IPS-18a (cell line): ENCODE data around the gene EXOC2.

ENCODE experiments used
- H3K27ac ChIP-seq: one replicate; pipeline ENCODE4 v1.5.1; 2013; ENCODE audit warnings: low read length
- H3K27me3 ChIP-seq: one replicate; pipeline ENCODE4 v1.6.1; 2013; ENCODE audit warnings: mild to moderate bottlenecking, low read length; ENCODE audit not compliant: control insufficient read depth, insufficient read depth
- H3K36me3 ChIP-seq: one replicate; pipeline ENCODE4 v1.6.1; 2013; ENCODE audit warnings: low read depth, low read length; ENCODE audit not compliant: control insufficient read depth
- H3K4me1 ChIP-seq: one replicate; pipeline ENCODE4 v1.6.1; 2013; ENCODE audit warnings: low read depth, low read length; ENCODE audit not compliant: control insufficient read depth
- H3K4me3 ChIP-seq: one replicate; pipeline ENCODE4 v1.5.1; 2013; ENCODE audit warnings: low read length
- H3K9ac ChIP-seq: one replicate; pipeline ENCODE4 v1.6.1; 2013; ENCODE audit warnings: mild to moderate bottlenecking, low read length, moderate library complexity
- H3K9me3 ChIP-seq: one replicate; pipeline ENCODE4 v1.6.1; 2013; ENCODE audit warnings: low read depth, low read length; ENCODE audit not compliant: control insufficient read depth

The EXOC2 gene

DNA sequence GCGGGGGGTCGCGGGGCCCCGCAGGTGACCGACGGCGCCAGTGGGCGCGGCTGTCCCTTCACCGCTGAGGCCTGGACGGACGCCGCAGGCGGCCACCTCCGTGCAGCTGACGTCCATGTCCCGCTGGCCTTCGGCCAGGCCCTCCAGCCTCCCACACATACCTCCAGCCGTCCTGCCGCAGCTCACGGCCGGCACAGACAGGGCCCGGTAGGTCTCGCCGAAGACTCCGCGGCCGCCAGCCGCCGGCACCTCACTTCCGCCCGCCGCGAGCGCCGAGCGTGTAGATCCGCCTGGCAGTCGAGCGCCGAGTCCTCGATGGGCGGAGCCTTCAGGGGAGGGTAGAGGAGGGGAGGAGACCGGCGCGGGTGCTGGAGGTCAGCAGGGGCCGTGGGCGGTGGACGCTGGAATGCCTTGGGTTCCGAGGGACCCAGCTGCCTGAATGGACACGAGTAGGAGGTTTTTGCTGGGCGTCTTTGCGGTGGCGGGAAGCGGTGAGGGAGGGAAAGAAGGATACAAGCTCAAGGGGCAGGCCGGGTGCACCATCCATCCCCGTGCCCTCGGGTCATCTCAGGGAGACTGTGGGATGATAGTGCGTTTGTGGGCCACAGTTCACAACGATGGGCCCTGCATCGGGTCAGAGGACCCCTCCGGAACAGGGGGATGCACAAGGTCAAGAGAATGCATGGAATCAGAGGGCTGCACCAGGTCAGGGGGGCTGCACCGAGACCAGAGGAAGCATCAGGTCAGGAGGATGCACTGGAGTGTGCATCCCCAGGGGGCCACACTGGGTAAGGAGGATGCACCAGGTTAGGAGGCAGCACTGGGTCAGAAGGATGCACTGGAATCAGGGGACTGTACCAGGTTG lies at the start of gene EXOC2:
Gene EXOC2 (minus strand): TSS at position 282 of the 865 bp plus-strand sequence. CDS start 55,321 bp downstream, outside the sequence.
- H3K9ac ChIP-seq = peak within 1 kb of the TSS; percentile 63

GRCh38 chr6:741410-742339 lies 48.7 kb upstream of the EXOC2 start:
- Histone ChIP-seq H3K4me3 (no peak overlapping the region), H3K9me3 (no peaks in the 10 kb centered on the region), H3K9ac (no peak overlapping the region), H3K27ac (no peak overlapping the region), H3K27me3 (no peaks in the 10 kb centered on the region), H3K36me3 (no peaks in the 10 kb centered on the region), H3K4me1 (no peaks in the 10 kb centered on the region)

More for the DNA sequence above, at the start of gene EXOC2:
- Histone ChIP-seq H3K9me3 (no peaks in the 10 kb centered on the region), H3K4me1 (peaks cover 15% of the 10 kb centered on the region), H3K27me3 (no peaks in the 10 kb centered on the region), H3K36me3 (peaks cover 5% of the 10 kb centered on the region), H3K27ac (no peak within 1 kb of the TSS), H3K4me3 (peak within 1 kb of the TSS; percentile 66)

DNA sequence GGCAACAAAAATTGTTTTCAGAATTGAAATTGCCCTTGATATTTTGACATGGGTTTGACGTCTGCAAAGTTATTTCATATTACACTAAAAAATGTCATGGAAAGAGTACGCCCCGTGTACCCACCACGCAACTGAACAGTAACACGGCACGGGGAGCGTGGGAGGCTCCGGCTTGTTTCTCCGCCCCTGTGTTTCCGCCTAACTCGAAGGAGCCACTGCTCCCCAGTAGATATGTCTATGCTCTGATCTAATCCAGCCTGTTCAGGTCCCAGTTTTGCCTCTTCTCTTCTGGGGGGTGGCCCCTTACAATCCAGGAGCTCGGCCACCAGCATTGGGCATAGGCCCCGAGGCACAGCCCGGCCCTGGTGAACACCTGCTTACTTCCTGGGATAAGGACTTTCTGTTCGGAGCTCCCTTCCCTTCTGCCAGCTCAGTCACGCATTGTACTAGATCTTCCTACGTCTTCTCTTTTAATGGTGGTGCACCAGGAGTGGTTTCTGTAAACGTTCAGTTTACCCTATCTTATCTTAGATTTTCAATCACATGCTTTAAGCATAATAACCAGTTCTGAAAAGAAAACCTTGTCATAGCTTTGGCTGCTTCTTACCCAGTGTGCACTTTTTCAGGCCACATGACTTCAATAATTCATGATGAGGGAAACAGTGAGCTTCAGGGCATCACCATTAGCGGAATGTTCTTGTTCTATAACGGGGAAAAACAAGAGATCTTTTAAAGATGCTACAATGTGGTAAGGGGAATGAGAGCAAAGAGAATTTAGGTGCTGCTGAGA lies 43.9 kb upstream of the EXOC2 start:
- H3K4me1 ChIP-seq = no peaks in the 10 kb centered on the region
- no peak overlapping the region for H3K9ac ChIP-seq
- no peaks in the 10 kb centered on the region for H3K27me3 ChIP-seq
- no peaks in the 10 kb centered on the region for H3K9me3 ChIP-seq
- no peak overlapping the region for H3K4me3 ChIP-seq
- H3K27ac ChIP-seq = no peak overlapping the region
- H3K36me3 ChIP-seq = no peaks in the 10 kb centered on the region

GRCh38 chr6:733431-734219 lies 40.7 kb upstream of the EXOC2 start:
- Histone ChIP-seq H3K9me3 (no peaks in the 10 kb centered on the region), H3K4me3 (no peak overlapping the region), H3K9ac (no peak overlapping the region), H3K36me3 (no peaks in the 10 kb centered on the region), H3K4me1 (no peaks in the 10 kb centered on the region), H3K27me3 (no peaks in the 10 kb centered on the region), H3K27ac (no peak overlapping the region)

- H3K27ac ChIP-seq = no peak overlapping the region
- no peak overlapping the region for H3K9ac ChIP-seq
- no peaks in the 10 kb centered on the region for H3K27me3 ChIP-seq
- no peaks in the 10 kb centered on the region for H3K9me3 ChIP-seq
- H3K4me3 ChIP-seq = no peak overlapping the region
- no peaks in the 10 kb centered on the region for H3K4me1 ChIP-seq
- H3K36me3 ChIP-seq = no peaks in the 10 kb centered on the region
Measured at GRCh38 chr6:731924-732323, 39.0 kb upstream of the EXOC2 start.

- H3K9me3 ChIP-seq = no peaks in the 10 kb centered on the region
- no peak overlapping the region for H3K4me3 ChIP-seq
- no peaks in the 10 kb centered on the region for H3K4me1 ChIP-seq
- H3K36me3 ChIP-seq = no peaks in the 10 kb centered on the region
- H3K9ac ChIP-seq = no peak overlapping the region
- no peaks in the 10 kb centered on the region for H3K27me3 ChIP-seq
- H3K27ac ChIP-seq = no peak overlapping the region
Measured at GRCh38 chr6:729606-730320, 36.8 kb upstream of the EXOC2 start.

DNA sequence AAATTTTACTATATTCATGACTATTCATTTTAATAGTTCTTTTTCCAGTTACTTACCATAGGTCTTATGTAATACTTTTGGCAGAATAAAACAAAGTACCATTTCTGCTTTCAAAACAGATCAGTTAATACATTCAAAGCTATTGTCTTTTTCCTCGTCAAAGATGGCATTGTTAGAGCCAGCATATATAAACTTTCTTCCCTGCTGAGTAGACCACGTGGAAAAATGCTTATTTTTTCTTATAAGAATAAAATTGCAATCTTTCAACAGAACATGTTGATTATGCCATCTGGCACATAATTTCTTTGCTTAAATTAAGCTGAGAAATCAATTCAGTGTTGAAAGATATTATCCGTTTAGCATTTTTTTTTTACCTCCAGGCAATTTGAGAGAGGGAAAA lies 34.9 kb upstream of the EXOC2 start:
- H3K4me3 ChIP-seq = no peak overlapping the region
- no peaks in the 10 kb centered on the region for H3K27me3 ChIP-seq
- no peaks in the 10 kb centered on the region for H3K4me1 ChIP-seq
- no peak overlapping the region for H3K27ac ChIP-seq
- no peaks in the 10 kb centered on the region for H3K36me3 ChIP-seq
- no peak overlapping the region for H3K9ac ChIP-seq
- H3K9me3 ChIP-seq = no peaks in the 10 kb centered on the region

- Histone ChIP-seq H3K9ac (no peak overlapping the region), H3K27ac (no peak overlapping the region), H3K27me3 (no peaks in the 10 kb centered on the region), H3K36me3 (no peaks in the 10 kb centered on the region), H3K4me1 (no peaks in the 10 kb centered on the region), H3K4me3 (no peak overlapping the region), H3K9me3 (no peaks in the 10 kb centered on the region)
Measured at GRCh38 chr6:723540-723939, 30.6 kb upstream of the EXOC2 start.

DNA sequence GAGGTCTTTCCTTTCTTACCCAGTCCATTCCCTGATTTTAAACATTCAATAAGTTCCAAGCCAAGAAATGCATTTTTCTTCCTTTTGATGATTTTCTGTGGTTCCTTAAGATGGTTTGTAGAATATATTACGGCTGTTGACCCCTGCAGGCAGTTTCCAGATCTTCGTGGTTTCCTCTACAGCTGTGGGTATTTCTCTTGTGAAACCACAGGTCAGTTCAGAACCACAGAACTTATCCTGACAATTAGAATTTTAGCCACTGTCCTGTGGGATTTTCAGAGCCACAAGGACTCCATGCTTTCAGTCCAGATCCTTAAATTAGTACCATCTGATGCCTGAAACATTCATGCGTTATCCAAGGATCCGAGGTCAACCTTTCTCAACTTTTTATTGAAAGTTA lies 29.7 kb upstream of the EXOC2 start:
- H3K27ac ChIP-seq = no peak overlapping the region
- no peak overlapping the region for H3K9ac ChIP-seq
- H3K27me3 ChIP-seq = no peaks in the 10 kb centered on the region
- H3K36me3 ChIP-seq = no peaks in the 10 kb centered on the region
- no peaks in the 10 kb centered on the region for H3K4me1 ChIP-seq
- no peaks in the 10 kb centered on the region for H3K9me3 ChIP-seq
- no peak overlapping the region for H3K4me3 ChIP-seq

- H3K9me3 ChIP-seq = no peaks in the 10 kb centered on the region
- no peak overlapping the region for H3K9ac ChIP-seq
- no peak overlapping the region for H3K4me3 ChIP-seq
- no peak overlapping the region for H3K27ac ChIP-seq
- no peaks in the 10 kb centered on the region for H3K4me1 ChIP-seq
- no peaks in the 10 kb centered on the region for H3K27me3 ChIP-seq
- H3K36me3 ChIP-seq = no peaks in the 10 kb centered on the region
Measured at GRCh38 chr6:722077-722524, 29.2 kb upstream of the EXOC2 start.
